Colonic mucosa (tissue), 4 donors: ENCODE data around the gene R3HCC1L. TPM values are rescaled to one million over a fixed set of nuclear protein-coding genes. Genes with fewer than 3 reads are reported as not detected.

Experiments
- DNase-seq: peaks from one replicate; pipeline ENCODE4 v3.0.0-alpha.2; 2020
- H3K27ac ChIP-seq: fragments of 200-600 bp; one replicate; pipeline ENCODE4 v1.8.0; 2021
- H3K27me3 ChIP-seq: fragments of 200-600 bp; one replicate; pipeline ENCODE4 v1.8.0; 2021
- H3K36me3 ChIP-seq: fragments of 200-600 bp; one replicate; pipeline ENCODE4 v1.8.0; 2021
- H3K4me1 ChIP-seq: fragments of 200-600 bp; one replicate; pipeline ENCODE4 v1.8.0; 2021; ENCODE audit warnings: mild to moderate bottlenecking
- H3K4me3 ChIP-seq: fragments of 200-600 bp; one replicate; pipeline ENCODE4 v1.8.0; 2021
- H3K9ac ChIP-seq, 2 donors: one replicate each; pipeline ENCODE4 v1.7.0; 2013; ENCODE audit warnings: control low read depth in 2 of 2, low read depth in 2 of 2, low read length in 2 of 2
- H3K9me3 ChIP-seq: fragments of 200-600 bp; one replicate; pipeline ENCODE4 v1.8.0; 2021
- CTCF ChIP-seq: fragments of 200-600 bp; IDR thresholded peaks from one replicate; pipeline ENCODE4 v1.8.0; 2022; ENCODE audit warnings: antibody characterized with exemption, mild to moderate bottlenecking
- intact Hi-C: fragments of 100-400 bp; cut with DNase I; formaldehyde crosslinking; loops from one replicate; pipeline ENCODE4 v1.14.1; 2022
- total RNA-seq, 2 donors: library from RNA; stranded (reverse); fragmentation: NEBNext Ultra II Directional in 1 of 2; extraction: Animal tissue kit (Norgen Biotek cat#: 25700) in 1 of 2; gene quantifications; one replicate each; pipeline ENCODE4 v1.2.1, GENCODE V29; 2021
- donor health status: healthy.
- donor health status: DM: no; HTN: no; CAD: no.
- donor health status: DM: no; HTN: no; CAD: no.

R3HCC1L gene
- total RNA-seq, 2 donors from 2014 or later: 16.7 to 16.8 TPM

DNA sequence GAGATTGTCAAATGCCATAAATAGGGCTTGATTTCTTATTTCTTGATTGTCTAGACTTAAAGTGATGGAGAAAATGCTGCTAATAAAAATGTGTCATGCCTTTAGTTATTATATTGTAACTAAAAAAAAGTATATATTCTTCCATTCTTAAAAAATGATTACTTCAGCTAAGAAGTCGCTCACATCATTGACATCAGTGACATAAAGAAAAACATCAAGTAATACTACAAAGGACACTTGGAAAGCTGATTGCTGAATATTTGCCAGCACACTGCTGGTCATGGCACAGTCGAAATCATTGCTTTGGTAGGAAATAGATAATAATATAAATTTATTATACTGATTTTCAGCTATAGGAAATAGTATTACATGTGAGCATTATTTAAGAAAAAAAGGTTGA, 70.9 kb downstream of the R3HCC1L start:
- H3K4me1 ChIP-seq: no peaks in the 10 kb centered on the region
- no peak for TF ChIP-seq CTCF
- no peaks in the 10 kb centered on the region for H3K27me3 ChIP-seq
- no peak for DNase-seq
- H3K9me3 ChIP-seq: no peaks in the 10 kb centered on the region
- H3K9ac ChIP-seq: no peak overlapping the region
- no peaks in the 10 kb centered on the region for H3K36me3 ChIP-seq
- intact Hi-C loops: no loop called here
- H3K4me3 ChIP-seq: no peak overlapping the region
- no peak overlapping the region for H3K27ac ChIP-seq

GRCh38 chr10:98208925-98209324, 74.5 kb downstream of the R3HCC1L start:
- no peak overlapping the region for H3K9ac ChIP-seq
- no peaks in the 10 kb centered on the region for H3K27me3 ChIP-seq
- no peaks in the 10 kb centered on the region for H3K36me3 ChIP-seq
- H3K9me3 ChIP-seq: no peaks in the 10 kb centered on the region
- DNase-seq: no peak
- no peak for TF ChIP-seq CTCF
- intact Hi-C loops: no loop called here
- H3K27ac ChIP-seq: no peak overlapping the region
- H3K4me3 ChIP-seq: no peak overlapping the region
- no peaks in the 10 kb centered on the region for H3K4me1 ChIP-seq

DNA sequence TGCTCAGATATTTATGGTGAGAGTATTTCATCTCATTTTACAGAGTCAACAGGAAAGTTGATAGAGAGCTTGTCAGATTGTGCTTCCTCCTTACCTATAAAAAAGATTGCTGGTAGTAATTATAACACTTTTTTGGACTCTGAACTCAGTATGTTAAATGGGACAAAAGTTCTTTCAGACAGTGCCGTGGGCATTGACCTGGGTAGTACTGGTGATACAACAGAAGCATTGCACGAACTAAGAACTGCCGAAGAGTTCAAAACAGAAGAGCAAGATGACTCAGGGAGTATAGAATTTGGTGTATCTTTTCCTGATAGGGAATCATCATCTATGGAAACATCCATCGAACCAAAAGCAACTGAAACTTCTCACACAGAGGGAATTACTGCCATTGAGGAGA, 75.0 kb downstream of the R3HCC1L start:
- H3K4me3 ChIP-seq: no peak overlapping the region
- intact Hi-C loops: no loop called here
- H3K9me3 ChIP-seq: no peaks in the 10 kb centered on the region
- no peak overlapping the region for H3K27ac ChIP-seq
- H3K27me3 ChIP-seq: no peaks in the 10 kb centered on the region
- no peak overlapping the region for H3K9ac ChIP-seq
- DNase-seq: no peak
- H3K36me3 ChIP-seq: no peaks in the 10 kb centered on the region
- no peak for TF ChIP-seq CTCF
- no peaks in the 10 kb centered on the region for H3K4me1 ChIP-seq

DNA sequence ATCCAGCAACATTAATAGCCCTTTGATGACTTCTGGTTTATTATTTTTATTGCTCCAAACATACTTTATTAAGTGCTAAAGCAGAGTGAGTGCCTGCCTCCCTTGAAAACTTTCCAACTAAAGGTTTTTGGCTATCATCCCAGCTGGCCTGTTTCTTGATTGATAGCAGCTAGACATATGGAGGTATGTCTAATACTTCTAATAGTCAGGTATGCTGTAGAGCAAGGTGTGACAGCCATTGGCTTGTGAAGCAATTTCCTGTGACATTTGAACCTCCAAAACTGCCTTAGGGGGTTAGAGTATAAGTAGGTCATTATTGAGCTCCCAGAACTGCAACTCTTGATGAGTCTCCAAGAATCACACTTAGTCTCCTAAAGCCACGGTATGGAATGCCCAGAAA, 77.7 kb downstream of the R3HCC1L start:
- no peak overlapping the region for H3K9ac ChIP-seq
- no peak for DNase-seq
- intact Hi-C loops: no loop called here
- TF ChIP-seq CTCF: no peak
- H3K9me3 ChIP-seq: no peaks in the 10 kb centered on the region
- H3K27me3 ChIP-seq: no peaks in the 10 kb centered on the region
- no peak overlapping the region for H3K4me3 ChIP-seq
- H3K4me1 ChIP-seq: no peaks in the 10 kb centered on the region
- H3K27ac ChIP-seq: no peak overlapping the region
- H3K36me3 ChIP-seq: no peaks in the 10 kb centered on the region

- Histone ChIP-seq H3K9ac (no peak overlapping the region), H3K9me3 (no peaks in the 10 kb centered on the region), H3K4me3 (no peak overlapping the region), H3K36me3 (no peaks in the 10 kb centered on the region), H3K27ac (no peak overlapping the region), H3K27me3 (no peaks in the 10 kb centered on the region), H3K4me1 (no peaks in the 10 kb centered on the region)
- intact Hi-C loops: no loop called here
- TF ChIP-seq CTCF: no peak
- no peak for DNase-seq
These were observed 79.3 kb downstream of the R3HCC1L start for GRCh38 chr10:98213740-98214139.

GRCh38 chr10:98215373-98215772, 80.9 kb downstream of the R3HCC1L start:
- Histone ChIP-seq H3K4me1 (no peaks in the 10 kb centered on the region), H3K27me3 (no peaks in the 10 kb centered on the region), H3K27ac (no peak overlapping the region), H3K36me3 (no peaks in the 10 kb centered on the region), H3K4me3 (no peak overlapping the region), H3K9ac (no peak overlapping the region), H3K9me3 (no peaks in the 10 kb centered on the region)
- DNase-seq: no peak
- no peak for TF ChIP-seq CTCF
- intact Hi-C loops: no loop called here
